HepG2 (cell line): ENCODE results near the gene FASTK. TPM values are rescaled to one million over a fixed set of nuclear protein-coding genes. Genes with fewer than 3 reads are reported as not detected.

Experiments
- ELF1 ChIP-seq: sonication (generic); formaldehyde crosslinking; IDR thresholded peaks from 2 replicates; pipeline ENCODE4 v1.4.0; 2020; ENCODE audit warnings: missing genetic modification reagents
- MEF2D ChIP-seq: sonication (generic); formaldehyde crosslinking; IDR thresholded peaks from 2 replicates; pipeline ENCODE4 v1.5.1; 2020; ENCODE audit warnings: mild to moderate bottlenecking, missing genetic modification reagents
- PITX1 ChIP-seq: sonication (generic); formaldehyde crosslinking; IDR thresholded peaks from 2 replicates; pipeline ENCODE4 v1.5.1; 2020; ENCODE audit warnings: mild to moderate bottlenecking, missing genetic modification reagents
- POLR2AphosphoS5 ChIP-seq: IDR thresholded peaks from 2 replicates; pipeline ENCODE4 v1.6.1; 2012; ENCODE audit warnings: low read depth, low read length
- REL ChIP-seq: sonication (generic); formaldehyde crosslinking; conservative IDR thresholded peaks from 2 replicates; pipeline ENCODE4 v1.8.0; 2022; ENCODE audit warnings: mild to moderate bottlenecking, missing genetic modification reagents, moderate library complexity
- RXRA ChIP-seq: sonication (generic); formaldehyde crosslinking; IDR thresholded peaks from 2 replicates; pipeline ENCODE4 v1.5.1; 2020; ENCODE audit warnings: missing genetic modification reagents
- TBP ChIP-seq: sonication (generic); formaldehyde crosslinking; IDR thresholded peaks from 2 replicates; pipeline ENCODE4 v1.5.0; 2020; ENCODE audit warnings: missing genetic modification reagents
- THAP11 ChIP-seq: IDR thresholded peaks from 2 replicates; pipeline ENCODE4 v1.6.1; 2016; ENCODE audit warnings: missing biosample characterization, missing genetic modification reagents
- ZNF350 ChIP-seq: sonication (generic); formaldehyde crosslinking; IDR thresholded peaks from 2 replicates; pipeline ENCODE4 v1.4.0; 2020; ENCODE audit warnings: mild to moderate bottlenecking, low read depth, missing genetic modification reagents, borderline replicate concordance
- ZNF431 ChIP-seq: sonication (generic); formaldehyde crosslinking; IDR thresholded peaks from 2 replicates; pipeline ENCODE4 v1.9.0; 2022; ENCODE audit warnings: missing genetic modification reagents, low read depth, mild to moderate bottlenecking, borderline replicate concordance
- ZNF562 ChIP-seq: sonication (generic); formaldehyde crosslinking; IDR thresholded peaks from 2 replicates; pipeline ENCODE4 v1.8.0; 2022; ENCODE audit warnings: missing genetic modification reagents, borderline replicate concordance
- ZNF713 ChIP-seq: sonication (generic); formaldehyde crosslinking; IDR thresholded peaks from 2 replicates; pipeline ENCODE4 v1.4.0; 2020; ENCODE audit warnings: mild to moderate bottlenecking, missing genetic modification reagents
- ZNF768 ChIP-seq: sonication (generic); formaldehyde crosslinking; IDR thresholded peaks from 2 replicates; pipeline ENCODE4 v1.4.0; 2020; ENCODE audit warnings: missing genetic modification reagents
- polyA plus RNA-seq, 8 experiments: library from polyadenylated mRNA; depleted of rRNA in 3 of 8; stranded (reverse) in 7 of 8; unstranded in 1 of 8; fragments of >200 nt; fragmentation: Illumina TruSeq in 4 of 8; extraction: Trizol in 4 of 8; gene quantifications; 2 replicates each; pipeline versions ENCODE4 v1.2.1 to v1.2.3, GENCODE V29; 2011 to 2016; ENCODE audit warnings: low read depth in 4 of 8, missing spikeins in 1 of 8, mixed read lengths in 1 of 8; ENCODE audit not compliant: insufficient read depth in 1 of 8
- total RNA-seq, 5 experiments: library from RNA; depleted of rRNA; stranded (reverse); fragments of >200 nt; fragmentation: Illumina TruSeq; extraction: Trizol; gene quantifications; 2 replicates each; pipeline ENCODE4 v1.2.3, GENCODE V29; 2016; ENCODE audit warnings: low read depth in 1 of 5
- TF ChIP-seq, protein P1 (sequence below): sonication (generic); formaldehyde crosslinking; IDR thresholded peaks from 2 replicates; pipeline ENCODE4 v1.4.0; 2020; ENCODE audit warnings: missing genetic modification reagents, borderline replicate concordance
- TF ChIP-seq, protein P2 (sequence below): sonication (generic); formaldehyde crosslinking; IDR thresholded peaks from 2 replicates; pipeline ENCODE4; 2020; ENCODE audit warnings: missing genetic modification reagents, mild to moderate bottlenecking, borderline replicate concordance
- TF ChIP-seq, protein P3 (sequence below): sonication (generic); formaldehyde crosslinking; IDR thresholded peaks from 2 replicates; pipeline ENCODE4 v1.8.0; 2022; ENCODE audit warnings: mild to moderate bottlenecking, missing genetic modification reagents
- TF ChIP-seq, protein P4 (sequence below): sonication (generic); formaldehyde crosslinking; IDR thresholded peaks from 2 replicates; pipeline ENCODE4 v1.5.1; 2020; ENCODE audit warnings: mild to moderate bottlenecking, missing genetic modification reagents, moderate library complexity

Gene FASTK
- total and polyA plus RNA-seq, 2 of the 13 experiments (the other 11 are each of a cell fraction or from before 2014, with no cell fraction given): 52.9 to 55.7 TPM

DNA sequence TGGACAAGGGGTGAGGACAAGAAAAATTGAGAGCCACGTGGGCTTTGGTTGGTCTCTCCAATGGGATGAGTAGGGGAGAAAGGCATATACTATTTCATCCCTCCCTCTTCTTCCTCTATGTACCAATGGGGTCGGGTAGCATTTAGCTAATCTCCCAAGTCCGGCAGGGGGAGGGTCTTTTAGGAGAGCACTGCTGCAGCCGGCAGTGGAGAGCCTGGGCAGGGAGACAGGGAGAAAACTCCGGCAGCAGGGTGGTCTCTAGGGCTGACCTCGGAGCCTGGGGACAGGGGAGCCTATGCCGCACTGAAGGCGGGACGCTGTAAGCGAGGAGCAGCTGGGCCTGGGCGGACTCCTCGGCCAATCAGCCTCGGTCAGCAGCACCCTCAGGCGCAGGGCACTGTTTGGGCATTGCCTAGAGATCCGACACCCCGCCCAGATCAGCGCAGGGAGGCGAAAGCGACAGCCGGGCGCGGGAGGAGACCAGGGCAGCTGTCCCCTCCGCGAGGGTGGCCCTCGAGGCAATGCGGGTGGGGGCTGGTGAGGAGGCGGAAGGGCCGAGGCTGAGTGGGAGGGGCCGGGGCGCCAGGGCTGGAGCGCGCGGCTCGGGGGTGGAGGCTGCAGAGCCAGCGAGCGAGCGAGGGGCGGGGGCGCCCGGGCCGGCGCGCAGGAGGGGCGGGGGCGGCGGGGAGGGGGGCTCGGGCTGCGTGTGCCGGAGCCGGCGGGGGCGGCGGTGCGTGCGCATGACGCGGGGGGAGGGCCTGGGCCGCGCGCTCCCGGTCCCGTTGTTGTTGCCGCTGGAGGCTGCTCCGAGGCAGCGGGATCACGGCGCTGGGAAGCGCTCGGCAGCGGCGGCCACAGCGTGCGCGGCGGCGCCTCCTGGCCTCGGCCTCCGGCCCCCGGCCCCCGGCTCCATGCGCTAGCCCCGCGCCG lies 5.3 kb upstream of the FASTK start, which contains the start of gene AGAP3 (continued):
- TF ChIP-seq, protein P1, sequence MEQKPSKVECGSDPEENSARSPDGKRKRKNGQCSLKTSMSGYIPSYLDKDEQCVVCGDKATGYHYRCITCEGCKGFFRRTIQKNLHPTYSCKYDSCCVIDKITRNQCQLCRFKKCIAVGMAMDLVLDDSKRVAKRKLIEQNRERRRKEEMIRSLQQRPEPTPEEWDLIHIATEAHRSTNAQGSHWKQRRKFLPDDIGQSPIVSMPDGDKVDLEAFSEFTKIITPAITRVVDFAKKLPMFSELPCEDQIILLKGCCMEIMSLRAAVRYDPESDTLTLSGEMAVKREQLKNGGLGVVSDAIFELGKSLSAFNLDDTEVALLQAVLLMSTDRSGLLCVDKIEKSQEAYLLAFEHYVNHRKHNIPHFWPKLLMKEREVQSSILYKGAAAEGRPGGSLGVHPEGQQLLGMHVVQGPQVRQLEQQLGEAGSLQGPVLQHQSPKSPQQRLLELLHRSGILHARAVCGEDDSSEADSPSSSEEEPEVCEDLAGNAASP: peak; percentile 33; the same call in 1 of the 2 replicates
- TF ChIP-seq, protein P2, sequence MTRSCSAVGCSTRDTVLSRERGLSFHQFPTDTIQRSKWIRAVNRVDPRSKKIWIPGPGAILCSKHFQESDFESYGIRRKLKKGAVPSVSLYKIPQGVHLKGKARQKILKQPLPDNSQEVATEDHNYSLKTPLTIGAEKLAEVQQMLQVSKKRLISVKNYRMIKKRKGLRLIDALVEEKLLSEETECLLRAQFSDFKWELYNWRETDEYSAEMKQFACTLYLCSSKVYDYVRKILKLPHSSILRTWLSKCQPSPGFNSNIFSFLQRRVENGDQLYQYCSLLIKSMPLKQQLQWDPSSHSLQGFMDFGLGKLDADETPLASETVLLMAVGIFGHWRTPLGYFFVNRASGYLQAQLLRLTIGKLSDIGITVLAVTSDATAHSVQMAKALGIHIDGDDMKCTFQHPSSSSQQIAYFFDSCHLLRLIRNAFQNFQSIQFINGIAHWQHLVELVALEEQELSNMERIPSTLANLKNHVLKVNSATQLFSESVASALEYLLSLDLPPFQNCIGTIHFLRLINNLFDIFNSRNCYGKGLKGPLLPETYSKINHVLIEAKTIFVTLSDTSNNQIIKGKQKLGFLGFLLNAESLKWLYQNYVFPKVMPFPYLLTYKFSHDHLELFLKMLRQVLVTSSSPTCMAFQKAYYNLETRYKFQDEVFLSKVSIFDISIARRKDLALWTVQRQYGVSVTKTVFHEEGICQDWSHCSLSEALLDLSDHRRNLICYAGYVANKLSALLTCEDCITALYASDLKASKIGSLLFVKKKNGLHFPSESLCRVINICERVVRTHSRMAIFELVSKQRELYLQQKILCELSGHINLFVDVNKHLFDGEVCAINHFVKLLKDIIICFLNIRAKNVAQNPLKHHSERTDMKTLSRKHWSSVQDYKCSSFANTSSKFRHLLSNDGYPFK (CRISPR knock-in tag): peak; percentile 53; the same call in 1 of the 2 replicates
- TF ChIP-seq ZNF768 (CRISPR knock-in tag) (peak; percentile 44; the same call in 1 of the 2 replicates), REL (CRISPR knock-in tag) (0 out of 2 replicates have a peak, but pooled peaks have one; percentile 30), TBP (CRISPR knock-in tag) (no peak; the same call in 1 of the 2 replicates), ZNF350 (CRISPR knock-in tag) (peak; percentile 56), ELF1 (peak; percentile 75), PITX1 (CRISPR knock-in tag) (peak; percentile 79), ZNF713 (0 out of 2 replicates have a peak, but pooled peaks have one; percentile 40), MEF2D (CRISPR knock-in tag) (0 out of 2 replicates have a peak, but pooled peaks have one; percentile 64), ZNF562 (CRISPR knock-in tag) (no peak), RXRA (peak; percentile 50; the same call in 1 of the 2 replicates), THAP11 (CRISPR knock-in tag) (peak; percentile 89), ZNF431 (CRISPR knock-in tag) (0 out of 2 replicates have a peak, but pooled peaks have one; percentile 39), POLR2AphosphoS5 (peak; percentile 82)
- TF ChIP-seq, protein P3, sequence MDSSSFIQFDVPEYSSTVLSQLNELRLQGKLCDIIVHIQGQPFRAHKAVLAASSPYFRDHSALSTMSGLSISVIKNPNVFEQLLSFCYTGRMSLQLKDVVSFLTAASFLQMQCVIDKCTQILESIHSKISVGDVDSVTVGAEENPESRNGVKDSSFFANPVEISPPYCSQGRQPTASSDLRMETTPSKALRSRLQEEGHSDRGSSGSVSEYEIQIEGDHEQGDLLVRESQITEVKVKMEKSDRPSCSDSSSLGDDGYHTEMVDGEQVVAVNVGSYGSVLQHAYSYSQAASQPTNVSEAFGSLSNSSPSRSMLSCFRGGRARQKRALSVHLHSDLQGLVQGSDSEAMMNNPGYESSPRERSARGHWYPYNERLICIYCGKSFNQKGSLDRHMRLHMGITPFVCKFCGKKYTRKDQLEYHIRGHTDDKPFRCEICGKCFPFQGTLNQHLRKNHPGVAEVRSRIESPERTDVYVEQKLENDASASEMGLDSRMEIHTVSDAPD (CRISPR knock-in tag): 0 out of 2 replicates have a peak, but pooled peaks have one; percentile 38
- TF ChIP-seq, protein P4, sequence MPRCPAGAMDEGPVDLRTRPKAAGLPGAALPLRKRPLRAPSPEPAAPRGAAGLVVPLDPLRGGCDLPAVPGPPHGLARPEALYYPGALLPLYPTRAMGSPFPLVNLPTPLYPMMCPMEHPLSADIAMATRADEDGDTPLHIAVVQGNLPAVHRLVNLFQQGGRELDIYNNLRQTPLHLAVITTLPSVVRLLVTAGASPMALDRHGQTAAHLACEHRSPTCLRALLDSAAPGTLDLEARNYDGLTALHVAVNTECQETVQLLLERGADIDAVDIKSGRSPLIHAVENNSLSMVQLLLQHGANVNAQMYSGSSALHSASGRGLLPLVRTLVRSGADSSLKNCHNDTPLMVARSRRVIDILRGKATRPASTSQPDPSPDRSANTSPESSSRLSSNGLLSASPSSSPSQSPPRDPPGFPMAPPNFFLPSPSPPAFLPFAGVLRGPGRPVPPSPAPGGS (CRISPR knock-in tag): 0 out of 2 replicates have a peak, but pooled peaks have one; percentile 69
